HCT116 (cell line): ENCODE data around the gene SRPK2. TPM values are rescaled to one million over a fixed set of nuclear protein-coding genes. Genes with fewer than 3 reads are reported as not detected.

Experiments
- ATAC-seq: fragments of 200-7000 bp; cut with Tn5 transposase; 2 replicates; pipeline ENCODE4 v1.9.1; 2020; ENCODE audit warnings: mild to moderate bottlenecking, moderate library complexity
- BruUV-seq: library from RNA; stranded (reverse); fragments of 400-500 nt; replicated peaks from 2 replicates; lab custom pipeline; 2021; lab: Mats Ljungman, UMichigan
- CTCF ChIA-PET: fragments of 300-600 bp; sonication (Branson Sonifier 250); formaldehyde crosslinking; loops from one replicate; lab custom pipeline; 2021; ENCODE audit warnings: antibody characterized with exemption; lab: Charles Lee
- POLR2A ChIA-PET: fragments of 300-600, 350-600 bp; sonication (Branson Sonifier 250); formaldehyde crosslinking; loops from one replicate; lab custom pipeline; 2021; ENCODE audit warnings: antibody characterized with exemption; lab: Charles Lee
- RAD21 ChIA-PET, 2 experiments: fragments of 300-600 bp; sonication (Branson Sonifier 250); formaldehyde crosslinking; loops; one replicate each; lab custom pipeline; 2023; ENCODE audit warnings: low total read pairs in 2 of 2; ENCODE audit not compliant: uncharacterized antibody in 2 of 2, unreplicated experiment in 2 of 2, low non-redundant PET in 1 of 2; lab: Charles Lee
- DNase-seq: peaks from one replicate; pipeline ENCODE4 v3.0.0-alpha.2; 2010; ENCODE audit warnings: low read depth, low spot score
- H2AFZ ChIP-seq: fragments of 200-600 bp; shearing (Covaris generic), sonication (generic); 2 replicates; pipeline ENCODE4 v1.6.1; 2017; ENCODE audit warnings: low read depth, mixed run types, mixed read lengths, antibody characterized with exemption, low read length; ENCODE audit not compliant: poor library complexity, severe bottlenecking
- H3K27ac ChIP-seq: 2 replicates; pipeline ENCODE4 v1.5.1; 2012; ENCODE audit warnings: low read depth, low read length
- H3K27me3 ChIP-seq: fragments of 200-600 bp; sonication (generic); 2 replicates; pipeline ENCODE4 v1.6.1; 2016; ENCODE audit warnings: mixed run types, low read length, mixed read lengths; ENCODE audit not compliant: insufficient read depth
- H3K36me3 ChIP-seq, 2 experiments: fragments of 200-500 bp in 1 of 2; fragments of 200-600 bp in 1 of 2; sonication (Bioruptor generic) in 1 of 2; sonication (generic) in 1 of 2; 2 replicates each; pipeline versions ENCODE4 v1.5.1 to v1.6.1; 2014 to 2016; ENCODE audit warnings: low read length in 2 of 2, inconsistent platforms in 1 of 2, mixed read lengths in 1 of 2, mixed run types in 1 of 2; ENCODE audit not compliant: insufficient read depth in 2 of 2, control insufficient read depth in 1 of 2
- H3K4me1 ChIP-seq, 2 experiments: fragments of 200-600 bp in 1 of 2; sonication (generic) in 1 of 2; 2 replicates each; pipeline versions ENCODE4 v1.5.1 to v1.6.1; 2012 to 2017; ENCODE audit warnings: low read length in 2 of 2, inconsistent platforms in 1 of 2, mild to moderate bottlenecking in 1 of 2, mixed read lengths in 1 of 2, mixed run types in 1 of 2, moderate library complexity in 1 of 2; ENCODE audit not compliant: insufficient read depth in 2 of 2, control insufficient read depth in 1 of 2
- H3K4me2 ChIP-seq: fragments of 200-600 bp; sonication (generic); 2 replicates; pipeline ENCODE4 v1.6.1; 2017; ENCODE audit warnings: mixed run types, low read length, mixed read lengths
- H3K4me3 ChIP-seq, 2 experiments: fragments of 200-600 bp in 1 of 2; sonication (generic) in 1 of 2; replicated peaks in 1 of 2; 2 replicates each; pipeline ENCODE4 v1.5.1; 2011 to 2016; ENCODE audit warnings: low read length in 2 of 2, control low read depth in 1 of 2, low read depth in 1 of 2, mild to moderate bottlenecking in 1 of 2, mixed read lengths in 1 of 2, mixed run types in 1 of 2
- H3K79me2 ChIP-seq: fragments of 200-600 bp; sonication (generic); 2 replicates; pipeline ENCODE4 v1.6.1; 2017; ENCODE audit warnings: mild to moderate bottlenecking, mixed run types, low read length, moderate library complexity, mixed read lengths; ENCODE audit not compliant: insufficient read depth
- H3K9ac ChIP-seq: fragments of 200-600 bp; sonication (generic); 2 replicates; pipeline ENCODE4 v1.6.1; 2016; ENCODE audit warnings: low read length, mixed read lengths
- H3K9me2 ChIP-seq: fragments of 200-600 bp; sonication (generic), shearing (Covaris generic); 2 replicates; pipeline ENCODE4 v1.6.1; 2017; ENCODE audit warnings: mixed run types, mild to moderate bottlenecking, moderate library complexity; ENCODE audit not compliant: insufficient read depth
- H3K9me3 ChIP-seq, 2 experiments: fragments of 200-500 bp in 1 of 2; fragments of 200-600 bp in 1 of 2; sonication (Bioruptor generic) in 1 of 2; sonication (generic) in 1 of 2; 2 replicates each; pipeline ENCODE4 v1.6.1; 2014 to 2017; ENCODE audit warnings: low read length in 2 of 2, mixed read lengths in 2 of 2, inconsistent platforms in 1 of 2, low read depth in 1 of 2, mild to moderate bottlenecking in 1 of 2, mixed run types in 1 of 2, moderate library complexity in 1 of 2; ENCODE audit not compliant: control insufficient read depth in 1 of 2, insufficient read depth in 1 of 2
- H4K20me1 ChIP-seq: fragments of 200-600 bp; sonication (generic), shearing (Covaris generic); 2 replicates; pipeline ENCODE4 v1.6.1; 2017; ENCODE audit warnings: mixed run types, mild to moderate bottlenecking, moderate library complexity; ENCODE audit not compliant: insufficient read depth
- ATF3 ChIP-seq: IDR thresholded peaks from 2 replicates; pipeline ENCODE4 v1.6.1; 2012
- CBX3 ChIP-seq: IDR thresholded peaks from 2 replicates; pipeline ENCODE4 v1.6.1; 2012; ENCODE audit warnings: low read depth
- CEBPB ChIP-seq: IDR thresholded peaks from 2 replicates; pipeline ENCODE4 v1.6.1; 2012; ENCODE audit warnings: low read depth
- CTCF ChIP-seq, 3 experiments: fragments of 200-600 bp in 1 of 3; sonication (generic) in 1 of 3; IDR thresholded peaks in 2 of 3; conservative IDR thresholded peaks in 1 of 3; 2 replicates each; pipeline ENCODE4 v1.5.1; 2012 to 2017; ENCODE audit warnings: low read depth in 2 of 3, low read length in 2 of 3, antibody characterized with exemption in 1 of 3, borderline replicate concordance in 1 of 3, control low read depth in 1 of 3, mild to moderate bottlenecking in 1 of 3, mixed read lengths in 1 of 3, mixed run types in 1 of 3, moderate library complexity in 1 of 3; ENCODE audit not compliant: insufficient read depth in 1 of 3
- EGR1 ChIP-seq: IDR thresholded peaks from 2 replicates; pipeline ENCODE4 v1.6.1; 2012; ENCODE audit warnings: low read depth
- ELF1 ChIP-seq: IDR thresholded peaks from 2 replicates; pipeline ENCODE4 v1.6.1; 2012; ENCODE audit warnings: low read depth, borderline replicate concordance
- EZH2 ChIP-seq: fragments of 200-600 bp; sonication (generic); IDR thresholded peaks from 2 replicates; pipeline ENCODE4 v1.6.1; 2017; ENCODE audit warnings: antibody characterized with exemption, mixed run types
- EZH2phosphoT487 ChIP-seq: fragments of 200-600 bp; IDR thresholded peaks from 2 replicates; pipeline ENCODE4 v1.6.1; 2018; ENCODE audit warnings: antibody characterized with exemption, borderline replicate concordance
- POLR2A ChIP-seq: IDR thresholded peaks from 2 replicates; pipeline ENCODE4 v1.7.0; 2011; ENCODE audit warnings: borderline replicate concordance; ENCODE audit not compliant: insufficient read depth, insufficient read length; ENCODE audit errors: extremely low read depth
- POLR2AphosphoS5 ChIP-seq: IDR thresholded peaks from 2 replicates; pipeline ENCODE4 v1.6.1; 2011; ENCODE audit warnings: mild to moderate bottlenecking, low read depth, low read length, moderate library complexity
- RAD21 ChIP-seq: IDR thresholded peaks from 2 replicates; pipeline ENCODE4 v1.6.1; 2012; ENCODE audit warnings: low read depth, mild to moderate bottlenecking
- REST ChIP-seq: IDR thresholded peaks from 2 replicates; pipeline ENCODE4 v1.6.1; 2012; ENCODE audit warnings: low read depth
- SIN3A ChIP-seq: IDR thresholded peaks from 2 replicates; pipeline ENCODE4 v1.6.1; 2012; ENCODE audit warnings: low read depth
- SP1 ChIP-seq: IDR thresholded peaks from 2 replicates; pipeline ENCODE4 v1.6.1; 2012; ENCODE audit warnings: low read depth
- SRF ChIP-seq: IDR thresholded peaks from 2 replicates; pipeline ENCODE4 v1.6.1; 2012; ENCODE audit warnings: low read depth
- YY1 ChIP-seq: IDR thresholded peaks from 2 replicates; pipeline ENCODE4 v1.6.1; 2011; ENCODE audit warnings: low read length, low read depth, moderate library complexity, mild to moderate bottlenecking; ENCODE audit not compliant: insufficient replicate concordance; ENCODE audit errors: extremely low read depth
- ZBTB33 ChIP-seq: IDR thresholded peaks from 2 replicates; pipeline ENCODE4 v1.6.1; 2011; ENCODE audit warnings: mild to moderate bottlenecking, low read length, moderate library complexity; ENCODE audit not compliant: insufficient replicate concordance; ENCODE audit errors: extremely low read depth
- ZFX ChIP-seq: fragments of 450-650 bp; IDR thresholded peaks from 2 replicates; pipeline ENCODE4 v1.6.1; 2017
- ZNF274 ChIP-seq: fragments of 200-500 bp; sonication (Bioruptor generic); IDR thresholded peaks from 2 replicates; pipeline ENCODE4 v1.6.1; 2014; ENCODE audit warnings: mild to moderate bottlenecking, low read depth, low read length, inconsistent platforms
- intact Hi-C: fragments of 100-400 bp; cut with micrococcal nuclease; formaldehyde crosslinking; loops from 2 replicates; pipeline ENCODE4 v1.10.0; 2022
- total RNA-seq: library from RNA; stranded (reverse); gene quantifications from one replicate; pipeline ENCODE4 v1.2.1, GENCODE V29; 2021; ENCODE audit not compliant: unreplicated experiment
- TF ChIP-seq, protein P1 (sequence below): IDR thresholded peaks from 2 replicates; pipeline ENCODE4 v1.6.1; 2012

Gene SRPK2
- total RNA-seq, 1 experiment from 2014 or later: 37.4 TPM

DNA sequence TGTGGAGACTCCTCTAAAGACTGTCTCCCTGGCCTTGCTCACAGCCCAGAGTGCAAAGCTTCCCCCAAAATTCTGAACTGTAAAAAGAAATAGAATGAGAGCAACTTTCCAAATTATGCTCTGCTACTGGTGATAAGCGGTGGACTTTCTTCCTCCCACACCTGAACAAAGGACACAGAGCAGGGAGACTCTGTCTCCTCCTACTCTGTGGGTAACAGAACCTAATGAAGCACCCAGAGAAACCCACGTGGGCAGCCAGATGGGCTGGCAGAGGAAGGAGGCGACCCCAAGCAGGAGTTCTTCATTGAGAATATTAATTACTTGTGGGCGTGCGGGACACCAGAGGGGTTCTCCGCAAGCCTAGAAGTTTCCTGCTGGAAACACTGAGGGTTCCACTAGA is 235.2 kb downstream of the SRPK2 start:
- Histone ChIP-seq H3K27ac (no peak overlapping the region), H3K9me2 (no peaks in the 10 kb centered on the region), H2AFZ (no peak overlapping the region), H4K20me1 (no peaks in the 10 kb centered on the region), H3K4me3 (no peak overlapping the region), H3K36me3 (no peaks in the 10 kb centered on the region), H3K4me2 (no peak overlapping the region), H3K27me3 (no peaks in the 10 kb centered on the region), H3K9me3 (no peaks in the 10 kb centered on the region)
- CTCF ChIA-PET: interaction anchor here (0.9 to 1.0 kb wide), 2 partner anchors 245 to 435 kb away, joined by 3 to 4 read pairs; no protein-coding TSS in a partner anchor
- RAD21 ChIA-PET: no interaction called here
- BruUV-seq: no TSS peak
- DNase-seq: no peak
- POLR2A ChIA-PET: no interaction called here
- ATAC-seq: no peak
- intact Hi-C loops: loop anchor here (2.0 kb wide), 1 partner anchor 275 kb away; no protein-coding TSS in a partner anchor
- TF ChIP-seq SP1 (no peak), CTCF (IDR thresholded peaks at IDR 0.05 in 2 of 3, conservative IDR thresholded peaks at IDR 0.05 in 1 of 3; ENCODE audit: borderline replicate concordance in 1 of 3, insufficient read depth in 1 of 3, low read depth in 2 of 3, low read length in 2 of 3) (no peak), SRF (no peak), SIN3A (no peak), POLR2A (no peak), EZH2 (no peak), ZFX (no peak), ATF3 (no peak), POLR2AphosphoS5 (no peak), EZH2phosphoT487 (no peak), EGR1 (no peak), REST (no peak), YY1 (no peak), ELF1 (no peak), RAD21 (no peak), ZNF274 (no peak), ZBTB33 (no peak), CBX3 (no peak), CEBPB (no peak)
- TF ChIP-seq, protein P1, sequence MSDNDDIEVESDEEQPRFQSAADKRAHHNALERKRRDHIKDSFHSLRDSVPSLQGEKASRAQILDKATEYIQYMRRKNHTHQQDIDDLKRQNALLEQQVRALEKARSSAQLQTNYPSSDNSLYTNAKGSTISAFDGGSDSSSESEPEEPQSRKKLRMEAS: no peak
- TF ChIP-seq, all 23 proteins: peak for 0
- H3K4me1 ChIP-seq: peaks cover 0 to 14% of the 10 kb centered on the region in 2 experiments; a peak in 2 of 4 replicates
- no peak overlapping the region for H3K9ac ChIP-seq
- H3K79me2 ChIP-seq: no peaks in the 10 kb centered on the region
